DOHH2 (cell line): ENCODE results near the gene SH3PXD2A.

Experiments used
- H3F3A ChIP-seq: fragments of 200-600 bp; sonication (generic), shearing (Covaris generic); 2 replicates; pipeline ENCODE4 v1.6.0; 2016; ENCODE audit warnings: antibody characterized with exemption, mild to moderate bottlenecking; ENCODE audit not compliant: control insufficient read depth, insufficient read depth
- H3K27ac ChIP-seq: fragments of 200-600 bp; sonication (generic); 2 replicates; pipeline ENCODE4 v1.5.1; 2014; ENCODE audit warnings: low read depth, mild to moderate bottlenecking, low read length, moderate library complexity
- H3K27me3 ChIP-seq: fragments of 200-600 bp; sonication (generic); 2 replicates; pipeline ENCODE4 v1.6.1; 2014; ENCODE audit warnings: mild to moderate bottlenecking, low read length, mixed read lengths; ENCODE audit not compliant: control insufficient read depth
- H3K36me3 ChIP-seq: fragments of 200-600 bp; sonication (generic); 2 replicates; pipeline ENCODE4 v1.6.1; 2014; ENCODE audit warnings: mild to moderate bottlenecking, low read length, moderate library complexity, mixed read lengths; ENCODE audit not compliant: control insufficient read depth
- H3K4me1 ChIP-seq: fragments of 200-600 bp; sonication (generic); 2 replicates; pipeline ENCODE4 v1.6.1; 2014; ENCODE audit warnings: mild to moderate bottlenecking, low read length, mixed read lengths; ENCODE audit not compliant: control insufficient read depth
- H3K4me2 ChIP-seq: fragments of 200-600 bp; sonication (generic); 2 replicates; pipeline ENCODE4 v1.6.0; 2014; ENCODE audit warnings: mild to moderate bottlenecking, low read length, moderate library complexity
- H3K4me3 ChIP-seq: fragments of 200-600 bp; sonication (generic); 2 replicates; pipeline ENCODE4 v1.5.1; 2014; ENCODE audit warnings: mild to moderate bottlenecking, low read length, mixed read lengths
- H3K79me2 ChIP-seq: fragments of 200-600 bp; sonication (generic); 2 replicates; pipeline ENCODE4 v1.6.1; 2014; ENCODE audit warnings: mild to moderate bottlenecking, low read length, mixed read lengths; ENCODE audit not compliant: control insufficient read depth
- H3K9me2 ChIP-seq: fragments of 200-600 bp; sonication (generic); replicated peaks from 2 replicates; pipeline ENCODE4 v1.6.1; 2014; ENCODE audit warnings: mild to moderate bottlenecking, low read length, mixed read lengths; ENCODE audit not compliant: control insufficient read depth
- H3K9me3 ChIP-seq: fragments of 200-600 bp; sonication (generic); 2 replicates; pipeline ENCODE4 v1.6.1; 2014; ENCODE audit warnings: antibody characterized with exemption, low read length, mixed read lengths; ENCODE audit not compliant: control insufficient read depth, insufficient read depth
- H4K20me1 ChIP-seq: fragments of 200-600 bp; sonication (generic); 2 replicates; pipeline ENCODE4 v1.6.0; 2014; ENCODE audit warnings: low read depth, mild to moderate bottlenecking, antibody characterized with exemption, low read length, moderate library complexity; ENCODE audit not compliant: control insufficient read depth, insufficient read depth
- EZH2phosphoT487 ChIP-seq: fragments of 200-600 bp; sonication (generic); IDR thresholded peaks from 2 replicates; pipeline ENCODE4 v1.6.1; 2017; ENCODE audit warnings: borderline replicate concordance, mild to moderate bottlenecking, antibody characterized with exemption, low read length, moderate library complexity, mixed read lengths
- TF ChIP-seq, protein P1 (sequence below): fragments of 200-600 bp; sonication (generic); IDR thresholded peaks from one replicate; pipeline ENCODE4 v1.5.1; 2014; ENCODE audit warnings: antibody characterized with exemption, mild to moderate bottlenecking, low read depth, low read length; ENCODE audit not compliant: poor library complexity, severe bottlenecking

Gene SH3PXD2A

GRCh38 chr10:103595933-103596726 lies 259.2 kb downstream of the SH3PXD2A start:
- Histone ChIP-seq H3K4me3 (no peak overlapping the region), H3K36me3 (no peaks in the 10 kb centered on the region), H3K9me3 (no peaks in the 10 kb centered on the region), H3K79me2 (no peaks in the 10 kb centered on the region), H3K27ac (no peak overlapping the region), H3K9me2 (no peaks in the 10 kb centered on the region), H3K4me1 (no peaks in the 10 kb centered on the region), H3K27me3 (no peaks in the 10 kb centered on the region), H3K4me2 (no peak overlapping the region), H4K20me1 (no peaks in the 10 kb centered on the region), H3F3A (no peaks in the 10 kb centered on the region)
- TF ChIP-seq, protein P1, sequence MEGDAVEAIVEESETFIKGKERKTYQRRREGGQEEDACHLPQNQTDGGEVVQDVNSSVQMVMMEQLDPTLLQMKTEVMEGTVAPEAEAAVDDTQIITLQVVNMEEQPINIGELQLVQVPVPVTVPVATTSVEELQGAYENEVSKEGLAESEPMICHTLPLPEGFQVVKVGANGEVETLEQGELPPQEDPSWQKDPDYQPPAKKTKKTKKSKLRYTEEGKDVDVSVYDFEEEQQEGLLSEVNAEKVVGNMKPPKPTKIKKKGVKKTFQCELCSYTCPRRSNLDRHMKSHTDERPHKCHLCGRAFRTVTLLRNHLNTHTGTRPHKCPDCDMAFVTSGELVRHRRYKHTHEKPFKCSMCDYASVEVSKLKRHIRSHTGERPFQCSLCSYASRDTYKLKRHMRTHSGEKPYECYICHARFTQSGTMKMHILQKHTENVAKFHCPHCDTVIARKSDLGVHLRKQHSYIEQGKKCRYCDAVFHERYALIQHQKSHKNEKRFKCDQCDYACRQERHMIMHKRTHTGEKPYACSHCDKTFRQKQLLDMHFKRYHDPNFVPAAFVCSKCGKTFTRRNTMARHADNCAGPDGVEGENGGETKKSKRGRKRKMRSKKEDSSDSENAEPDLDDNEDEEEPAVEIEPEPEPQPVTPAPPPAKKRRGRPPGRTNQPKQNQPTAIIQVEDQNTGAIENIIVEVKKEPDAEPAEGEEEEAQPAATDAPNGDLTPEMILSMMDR, result no peak
- TF ChIP-seq EZH2phosphoT487, result no peak

GRCh38 chr10:103593022-103593570 lies 262.3 kb downstream of the SH3PXD2A start:
- H3K27me3 ChIP-seq, result no peaks in the 10 kb centered on the region
- H3F3A ChIP-seq, result no peaks in the 10 kb centered on the region
- no peaks in the 10 kb centered on the region for H3K4me1 ChIP-seq
- TF ChIP-seq, protein P1, result peak; percentile 22
- no peak for TF ChIP-seq EZH2phosphoT487
- H3K36me3 ChIP-seq, result no peaks in the 10 kb centered on the region
- H4K20me1 ChIP-seq, result no peaks in the 10 kb centered on the region
- H3K4me2 ChIP-seq, result no peak overlapping the region
- H3K9me3 ChIP-seq, result no peaks in the 10 kb centered on the region
- H3K9me2 ChIP-seq, result no peaks in the 10 kb centered on the region
- no peak overlapping the region for H3K27ac ChIP-seq
- H3K79me2 ChIP-seq, result no peaks in the 10 kb centered on the region
- H3K4me3 ChIP-seq, result no peak overlapping the region

DNA sequence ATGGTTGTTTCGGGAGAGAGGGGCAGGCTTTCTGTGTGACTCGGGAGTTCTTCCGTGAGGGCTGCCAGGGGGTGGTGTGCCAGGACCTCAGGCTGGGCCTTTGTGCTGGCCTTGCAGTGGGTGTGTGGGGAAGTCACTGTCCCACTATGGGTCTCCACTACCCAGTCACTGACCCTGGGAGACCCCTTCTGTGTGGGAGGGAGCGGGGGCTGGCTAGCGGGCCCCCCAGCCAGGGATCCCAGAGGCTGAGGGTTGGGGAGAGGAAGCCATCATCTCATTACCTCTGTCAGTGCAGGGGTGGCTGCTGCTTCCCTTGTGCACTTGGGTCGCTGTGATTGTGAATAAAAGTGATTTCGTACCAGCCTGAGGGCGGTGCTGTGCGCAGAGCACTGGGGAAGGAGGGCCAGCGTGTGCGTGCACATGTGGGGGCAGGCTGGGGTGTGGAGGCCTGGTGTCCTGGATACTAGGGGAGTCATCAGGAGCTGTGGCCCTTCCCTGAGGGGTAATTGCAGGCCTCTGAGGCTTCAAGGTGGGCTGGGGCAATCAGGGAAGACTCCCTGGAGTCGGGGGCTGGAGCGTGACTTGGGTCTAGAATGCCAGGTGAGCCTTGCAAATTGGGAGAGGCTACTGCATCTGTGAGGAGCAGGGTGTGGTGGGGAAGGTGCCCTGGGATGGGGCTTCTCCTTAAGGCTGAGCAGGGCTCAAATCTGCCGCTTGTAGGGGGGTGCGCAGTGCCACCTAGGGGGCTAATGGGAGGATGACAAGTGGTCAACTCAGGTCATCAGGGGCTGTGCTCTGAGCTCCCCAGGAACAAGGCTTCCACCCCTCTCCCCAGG lies 263.0 kb downstream of the SH3PXD2A start:
- no peaks in the 10 kb centered on the region for H3K9me2 ChIP-seq
- H4K20me1 ChIP-seq, result no peaks in the 10 kb centered on the region
- no peaks in the 10 kb centered on the region for H3K4me1 ChIP-seq
- no peak overlapping the region for H3K4me2 ChIP-seq
- H3F3A ChIP-seq, result no peaks in the 10 kb centered on the region
- no peak overlapping the region for H3K4me3 ChIP-seq
- H3K79me2 ChIP-seq, result no peaks in the 10 kb centered on the region
- H3K9me3 ChIP-seq, result no peaks in the 10 kb centered on the region
- H3K36me3 ChIP-seq, result no peaks in the 10 kb centered on the region
- H3K27me3 ChIP-seq, result no peaks in the 10 kb centered on the region
- TF ChIP-seq EZH2phosphoT487, result no peak
- TF ChIP-seq, protein P1, result peak; percentile 88
- H3K27ac ChIP-seq, result no peak overlapping the region
